ENCODE data around the gene GAS6.
"Not testable (repeated sequence)": the region's sequence is repeated elsewhere in the genome, so short reads cannot be mapped to it uniquely, and the experiment has no call there.

The GAS6 gene

DNA sequence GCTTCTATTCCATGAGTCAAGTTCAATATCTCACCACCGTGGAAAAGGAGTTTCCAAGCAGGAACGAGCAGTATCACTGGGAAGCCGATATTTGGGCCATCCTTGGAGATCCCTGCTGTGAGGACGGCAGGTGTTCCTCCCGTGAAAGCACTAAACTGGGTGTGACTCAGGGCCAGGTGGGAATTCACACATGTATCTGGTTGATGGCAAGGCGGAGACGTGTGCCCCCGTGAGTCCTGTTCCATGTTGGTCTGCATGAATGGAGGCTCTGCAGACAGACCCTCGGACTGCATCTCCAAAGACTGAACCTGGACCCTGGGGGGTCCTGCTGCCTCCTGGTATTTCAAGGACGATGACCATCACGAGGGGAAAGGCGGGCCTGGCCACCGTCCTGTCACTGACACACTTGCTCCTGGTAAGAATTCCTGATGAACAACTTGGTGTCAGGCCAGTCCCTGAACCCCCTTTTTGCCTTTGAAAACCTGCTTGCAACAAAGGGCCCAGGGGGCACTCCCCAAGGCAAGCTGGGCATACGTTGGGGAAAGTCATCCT, 22.8 kb upstream of the GAS6 start:
- DNase-seq = no peak

DNA sequence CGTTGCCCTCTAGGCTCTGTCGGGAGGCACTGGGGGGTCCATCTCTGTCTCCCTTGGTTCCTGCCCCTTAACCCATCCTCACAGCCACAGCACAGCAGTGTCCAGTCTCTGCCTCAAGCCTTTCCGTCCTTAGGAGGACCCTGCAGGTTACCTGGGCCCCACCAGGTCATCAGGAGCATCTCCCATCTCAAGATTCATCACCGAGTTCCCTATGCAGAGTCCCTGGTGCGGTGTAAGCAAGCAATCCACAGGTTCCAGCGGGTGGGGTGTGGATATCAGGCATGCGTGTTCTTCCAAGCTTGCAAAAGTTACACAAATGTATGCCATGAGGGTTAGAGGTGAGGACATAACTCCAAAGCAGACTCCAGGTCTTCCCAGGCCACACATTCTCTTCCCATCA, 20.9 kb upstream of the GAS6 start:
- DNase-seq = no peak

DNA sequence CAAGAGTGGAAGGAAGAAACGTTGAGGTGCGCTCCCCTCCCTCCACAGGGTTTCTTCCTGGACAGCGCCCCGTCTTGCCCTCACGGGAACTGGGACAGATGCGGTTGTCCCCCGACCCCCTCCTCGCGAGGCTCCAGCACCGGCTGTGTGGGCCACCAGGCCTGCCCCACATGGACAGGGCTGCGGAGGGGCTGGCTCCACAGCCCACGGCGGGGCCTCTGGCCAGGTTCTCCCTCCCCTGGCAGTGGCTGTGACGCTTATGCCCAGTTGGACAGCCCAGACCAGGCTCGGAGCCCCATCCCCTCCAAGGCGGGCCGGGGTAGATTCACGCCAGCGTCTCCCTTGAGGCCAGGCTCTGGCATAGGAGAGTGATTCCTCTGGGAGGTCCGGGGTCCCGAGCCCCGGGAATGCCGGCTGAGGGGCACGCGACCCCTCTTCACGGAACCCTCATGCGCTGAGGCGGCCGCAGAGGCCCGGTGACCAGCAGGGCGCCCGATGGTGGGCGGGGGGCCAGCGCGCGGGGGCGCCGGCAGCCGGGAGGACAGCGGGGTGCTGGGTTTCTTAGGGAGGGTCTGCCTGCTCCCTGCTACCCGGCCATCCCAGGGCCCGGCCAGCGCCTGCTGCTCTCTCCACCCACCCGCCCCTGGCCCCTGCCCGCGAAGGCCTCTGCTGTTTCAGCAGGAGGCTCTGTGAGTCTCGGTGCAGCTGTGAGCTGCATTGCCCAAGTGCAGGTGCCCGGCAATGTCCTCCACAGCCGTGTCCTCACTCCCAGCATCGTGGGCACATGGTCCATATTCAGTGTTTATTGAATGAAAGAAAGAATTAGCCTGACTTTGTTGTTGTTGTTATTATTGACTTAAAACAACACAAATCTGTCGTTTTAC, 20.3 kb upstream of the GAS6 start:
- DNase-seq = no peak

DNA sequence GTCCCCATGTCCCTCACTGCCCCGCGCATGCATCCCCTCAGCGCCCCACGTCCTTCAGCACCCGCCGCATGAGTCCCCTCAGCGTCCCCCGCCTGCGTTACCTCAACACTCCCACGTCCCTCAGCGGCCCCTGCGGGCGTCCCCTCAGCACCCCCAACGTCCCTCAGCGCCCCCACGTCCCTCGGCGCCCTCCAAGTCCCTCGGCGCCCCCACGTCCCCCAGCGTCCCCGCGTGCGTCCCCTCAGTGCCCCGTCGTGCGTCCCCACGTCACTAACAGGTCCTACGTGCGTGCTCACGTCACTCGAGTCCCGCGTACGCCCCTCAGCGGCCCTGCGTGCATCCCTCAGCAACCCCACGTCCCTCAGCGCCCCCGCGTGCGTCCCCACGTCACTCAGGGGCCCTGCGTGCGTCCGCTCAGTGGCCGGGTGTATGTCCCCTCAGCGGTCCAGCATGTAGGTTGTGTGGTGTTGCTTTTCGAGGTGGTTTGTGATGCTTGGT, 19.5 kb upstream of the GAS6 start:
- DNase-seq = no peak

DNA sequence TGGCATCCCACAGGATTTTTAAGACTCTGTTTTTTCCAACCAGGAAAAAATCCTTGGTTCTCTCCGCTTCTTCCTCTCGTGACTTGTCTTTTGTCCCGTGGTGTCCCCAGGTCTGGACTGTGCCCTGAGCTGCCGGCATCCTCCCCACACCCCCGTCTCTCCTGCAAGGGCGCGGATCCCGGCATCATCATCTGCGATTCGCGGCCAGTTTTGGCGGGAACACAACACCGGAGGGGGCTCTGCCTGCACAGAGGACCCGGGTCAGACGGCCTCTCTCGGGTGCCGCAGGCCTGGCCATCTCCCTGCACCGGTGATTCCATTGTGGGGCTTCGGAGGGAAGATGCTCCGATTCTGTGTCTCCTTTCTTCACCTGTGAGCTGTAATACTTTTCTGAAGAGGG, 18.8 kb upstream of the GAS6 start:
- DNase-seq = no peak

DNA sequence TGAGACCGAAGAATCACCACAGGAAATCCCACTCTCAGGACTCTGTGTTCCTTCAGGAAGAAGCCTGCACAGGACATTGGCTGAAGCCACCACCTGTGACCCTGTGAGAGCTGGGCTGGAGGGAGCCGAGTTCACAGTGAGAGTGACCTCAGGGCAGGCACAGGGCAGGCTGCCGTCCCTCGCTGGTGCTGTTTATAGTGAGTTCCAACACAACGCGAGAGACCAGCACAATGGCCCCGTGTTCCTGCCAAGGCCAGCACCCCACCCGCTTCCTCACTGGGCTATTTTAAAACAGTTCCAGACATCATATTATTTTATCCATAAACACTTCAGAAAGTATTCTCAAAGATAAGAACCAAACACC, 18.4 kb upstream of the GAS6 start:
- DNase-seq = no peak

DNA sequence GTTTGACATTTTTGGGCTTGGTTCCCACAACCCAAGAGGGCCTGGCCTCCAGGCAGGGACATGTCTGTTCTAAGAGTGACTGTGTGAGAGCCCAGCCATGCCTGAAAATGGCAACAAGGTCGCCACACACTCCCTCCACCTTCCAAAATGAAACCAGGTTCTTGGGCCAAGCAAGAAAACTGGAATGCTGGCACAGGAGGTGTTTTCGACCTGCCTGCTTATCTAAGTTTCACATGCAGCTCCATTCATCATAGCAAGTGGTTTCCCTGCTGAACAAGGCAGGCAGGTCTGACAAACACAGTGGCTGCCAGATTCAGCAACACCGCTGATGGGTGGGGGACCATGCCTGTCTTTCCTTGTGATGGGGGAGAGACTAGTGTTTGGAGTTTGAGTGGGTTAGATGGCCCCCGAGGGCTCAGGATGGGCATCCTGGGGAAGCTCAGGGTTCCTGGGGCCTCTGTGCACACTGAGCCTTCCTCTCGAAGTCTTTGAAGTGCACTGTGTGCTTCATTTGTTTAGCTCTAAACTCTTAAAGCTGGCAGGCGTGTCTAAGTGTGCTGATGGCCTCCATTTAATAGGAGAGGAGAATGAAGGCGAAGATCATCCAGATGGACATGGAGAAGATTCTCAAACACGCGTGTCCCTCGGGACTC, 17.9 kb upstream of the GAS6 start:
- DNase-seq = no peak

DNA sequence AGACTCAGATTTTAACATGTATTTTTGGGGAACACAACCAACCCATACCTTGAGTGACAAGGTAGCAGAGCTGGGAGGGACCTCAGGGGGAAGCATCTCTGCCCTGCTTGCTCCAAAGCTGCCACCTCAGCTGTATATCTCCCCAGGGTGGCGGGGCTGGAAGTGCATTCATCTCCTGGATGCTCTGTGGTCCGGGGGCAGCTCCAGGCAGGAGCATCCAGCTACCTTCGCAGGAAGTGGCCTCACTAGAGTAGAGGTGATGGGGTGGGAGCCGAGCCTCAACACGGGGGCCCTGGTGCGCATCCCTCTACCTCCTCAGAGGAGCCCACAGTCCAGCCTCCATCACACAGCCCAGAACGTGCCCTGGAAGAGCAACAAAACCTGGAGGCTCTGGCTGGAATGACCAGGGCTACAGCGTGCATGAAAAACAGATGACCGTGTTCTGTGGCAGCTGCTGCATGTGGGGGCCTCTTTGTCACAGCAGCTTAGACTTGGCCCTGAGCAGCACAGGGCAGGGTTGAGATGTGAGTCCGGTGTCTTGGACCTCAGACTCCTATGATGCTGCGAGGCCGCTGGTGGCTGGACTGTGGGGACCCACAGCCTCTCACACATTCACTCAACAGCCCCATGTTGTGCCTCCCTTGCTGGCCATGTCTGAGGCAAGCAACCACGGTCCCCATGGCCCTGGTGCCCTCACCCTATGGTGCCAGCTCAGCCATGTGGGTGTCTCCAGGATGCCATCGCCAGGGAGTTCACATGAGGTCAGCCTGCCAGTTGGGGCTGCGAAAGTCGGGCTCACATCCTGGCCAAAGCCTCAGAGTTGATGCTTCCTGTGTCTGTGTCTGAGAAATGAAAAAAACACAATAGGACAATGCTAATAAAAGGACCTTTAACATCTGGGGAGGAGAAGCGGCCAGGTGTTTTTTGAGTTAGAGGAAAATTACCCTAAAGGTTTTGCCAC, 17.1 kb upstream of the GAS6 start:
- no peak for DNase-seq

DNA sequence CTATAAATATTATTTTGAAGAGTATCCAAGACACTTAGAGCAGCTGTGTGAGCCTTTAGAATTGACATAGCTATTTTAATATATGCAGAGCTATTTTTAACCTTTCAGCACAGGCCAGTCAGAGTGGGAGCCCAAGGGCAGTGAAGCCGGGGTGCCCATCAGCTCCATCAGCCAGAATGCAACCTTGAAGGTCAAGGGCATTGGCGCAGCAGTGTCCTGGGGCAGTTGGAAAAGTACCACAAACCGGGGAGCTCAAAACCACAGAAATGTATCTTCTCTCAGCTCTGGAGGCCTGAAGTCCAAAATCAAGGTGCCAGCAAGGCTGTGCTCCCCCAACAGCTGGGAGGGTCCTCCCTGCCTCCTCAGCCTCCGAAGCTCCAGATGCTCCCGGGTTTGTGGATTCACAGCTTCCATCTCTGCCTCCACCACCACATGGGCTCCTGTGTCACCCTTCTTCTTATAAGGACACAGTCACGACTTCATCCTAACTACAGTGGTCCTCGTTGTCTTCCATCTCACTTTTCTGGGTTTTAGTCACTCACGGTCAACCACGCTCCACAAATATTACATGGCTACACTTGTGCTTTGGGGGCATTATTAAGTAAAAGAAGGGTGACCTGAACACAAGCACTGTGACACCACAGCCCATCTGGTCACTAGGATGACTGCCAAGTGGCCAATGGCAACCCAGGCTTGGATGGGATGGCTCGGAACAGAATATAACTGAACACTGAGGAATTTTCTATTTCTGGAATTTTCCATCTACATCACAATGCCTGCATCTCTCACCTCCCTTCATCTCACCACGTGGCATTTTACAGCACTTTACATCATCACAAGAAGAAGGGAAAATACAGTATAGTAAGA, 15.9 kb upstream of the GAS6 start:
- no peak for DNase-seq

DNA sequence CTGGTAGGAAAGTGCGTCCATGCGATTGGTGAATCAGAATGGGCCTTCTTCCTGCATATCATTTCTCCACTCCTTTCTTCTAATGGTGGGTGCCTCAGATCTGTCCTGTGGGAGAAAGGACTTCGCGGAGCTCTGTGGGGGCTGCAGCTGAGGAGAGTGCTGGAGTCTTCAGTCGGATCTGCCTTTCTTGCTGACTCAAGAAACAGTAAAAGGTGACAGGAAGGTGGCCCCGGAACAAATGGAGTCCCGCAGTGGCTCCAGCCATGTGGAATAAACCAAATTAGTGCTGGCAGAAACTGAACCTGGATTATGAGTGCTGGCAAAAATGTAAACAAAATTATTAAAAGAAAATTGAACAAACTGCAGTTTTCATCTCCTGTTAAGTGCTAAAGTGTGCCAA, 15.1 kb upstream of the GAS6 start:
- DNase-seq = no peak

DNA sequence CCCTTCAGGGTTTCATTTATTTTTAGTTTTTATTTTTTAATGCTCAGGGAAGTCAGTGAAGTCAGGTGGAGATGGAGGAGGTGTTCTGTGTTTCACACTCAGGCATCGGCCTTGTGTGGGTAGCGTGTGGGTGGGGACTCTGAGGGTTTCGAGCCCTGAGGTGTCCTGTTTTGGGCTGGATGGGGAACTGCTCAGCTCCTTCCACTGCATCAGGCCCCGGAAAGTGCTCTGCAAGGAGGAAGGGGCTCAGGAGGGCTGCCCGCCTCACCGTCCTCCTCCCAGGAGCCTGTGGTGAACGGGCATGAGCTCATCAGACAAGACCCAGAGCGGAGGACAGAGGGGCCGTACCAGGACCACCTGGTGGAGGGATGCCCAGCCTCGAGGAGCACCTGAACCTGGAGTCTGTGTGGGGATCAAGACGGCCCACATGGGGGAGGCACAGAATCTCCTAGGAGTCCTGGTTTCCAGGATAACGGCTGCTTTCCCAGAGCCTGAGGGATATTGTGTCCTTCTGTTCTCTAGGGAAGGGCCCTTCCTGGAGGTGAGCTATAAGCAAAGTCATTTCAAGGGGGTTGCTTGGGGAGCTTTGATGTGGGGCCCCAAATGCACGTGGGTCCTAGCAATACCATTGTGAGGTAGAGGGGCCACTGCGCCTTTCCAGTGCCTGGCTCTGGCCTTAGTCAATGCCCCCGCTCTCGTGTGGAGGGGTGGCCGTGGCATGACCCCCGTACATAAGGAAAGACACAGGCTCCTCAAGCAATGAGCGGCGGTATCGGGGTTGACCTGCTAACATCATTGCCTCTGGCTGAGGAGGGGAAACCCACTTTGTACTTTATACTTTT, 13.5 kb upstream of the GAS6 start:
- DNase-seq = no peak

DNA sequence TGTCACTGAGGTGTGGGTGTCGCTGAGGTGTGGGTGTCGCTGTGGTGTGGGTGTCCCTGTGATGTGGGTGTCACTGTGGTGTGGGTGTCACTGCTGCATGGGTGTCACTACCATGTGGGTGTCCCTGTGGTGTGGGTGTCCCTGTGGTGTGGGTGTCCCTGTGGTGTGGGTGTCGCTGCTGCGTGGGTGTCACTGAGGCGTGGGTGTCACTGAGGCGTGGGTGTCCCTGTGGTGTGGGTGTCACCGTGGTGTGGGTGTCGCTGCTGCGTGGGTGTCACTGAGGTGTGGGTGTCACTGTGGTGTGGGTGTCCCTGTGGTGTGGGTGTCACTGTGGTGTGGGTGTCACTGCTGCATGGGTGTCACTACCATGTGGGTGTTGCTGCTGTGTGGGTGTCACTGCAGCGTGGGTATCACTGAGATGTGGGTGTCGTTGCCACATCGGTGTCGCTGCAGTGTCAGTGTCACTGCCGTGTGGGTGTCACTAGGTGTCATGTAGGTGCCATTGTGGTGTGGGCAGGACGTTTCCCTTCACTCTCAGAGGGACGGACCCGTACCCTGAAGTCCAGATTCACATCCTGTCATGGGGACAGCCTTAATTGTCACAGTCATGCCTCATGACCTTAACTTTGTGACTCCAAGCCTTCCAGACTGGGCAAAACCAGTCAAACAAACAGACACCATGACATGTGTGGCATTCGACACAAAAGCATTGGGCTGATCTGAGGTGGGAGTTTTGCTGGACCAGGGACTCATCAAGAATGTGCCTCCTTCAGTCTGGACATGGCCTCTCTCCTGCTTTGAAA, 12.7 kb upstream of the GAS6 start:
- no peak for DNase-seq

DNA sequence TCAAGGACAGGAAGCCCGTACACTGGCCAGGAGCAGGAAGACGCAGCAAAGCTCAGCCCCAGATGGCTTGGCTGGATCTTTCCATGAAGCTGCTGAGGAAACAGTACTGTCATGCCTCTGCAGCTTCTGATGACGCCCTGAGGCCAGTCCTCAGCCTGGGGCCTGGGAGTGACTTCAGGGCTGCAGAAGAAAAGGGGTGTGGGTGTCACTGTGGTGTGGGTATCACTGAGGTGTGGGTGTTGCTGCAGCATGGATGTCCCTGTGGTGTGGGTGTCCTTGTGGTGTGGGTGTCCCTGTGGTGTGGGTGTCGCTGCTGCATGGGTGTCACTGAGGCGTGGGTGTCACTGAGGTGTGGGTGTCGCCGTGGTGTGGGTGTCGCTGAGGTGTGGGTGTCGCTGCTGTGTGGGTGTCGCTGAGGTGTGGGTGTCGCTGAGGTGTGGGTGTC, 12.0 kb upstream of the GAS6 start:
- no peak for DNase-seq

DNA sequence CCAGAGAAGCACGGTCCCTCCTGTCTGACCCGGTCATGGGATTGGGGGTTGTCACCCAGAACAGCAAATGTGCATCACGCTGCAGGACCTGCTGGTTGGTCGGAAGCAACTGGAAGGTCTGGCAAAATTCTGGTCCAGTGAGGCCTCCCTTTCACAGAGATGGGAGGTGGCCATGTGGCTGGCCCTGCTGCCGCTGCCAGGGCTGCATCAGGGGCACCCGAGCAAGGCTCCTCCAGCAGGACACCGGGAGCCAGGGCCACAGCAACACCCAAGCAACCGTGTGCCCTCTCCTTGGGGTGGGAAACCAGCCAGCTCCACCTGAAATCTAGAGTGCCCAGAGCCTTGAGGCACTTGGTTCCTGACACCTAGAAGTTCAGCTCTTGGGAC, 11.5 kb upstream of the GAS6 start:
- DNase-seq = no peak

DNA sequence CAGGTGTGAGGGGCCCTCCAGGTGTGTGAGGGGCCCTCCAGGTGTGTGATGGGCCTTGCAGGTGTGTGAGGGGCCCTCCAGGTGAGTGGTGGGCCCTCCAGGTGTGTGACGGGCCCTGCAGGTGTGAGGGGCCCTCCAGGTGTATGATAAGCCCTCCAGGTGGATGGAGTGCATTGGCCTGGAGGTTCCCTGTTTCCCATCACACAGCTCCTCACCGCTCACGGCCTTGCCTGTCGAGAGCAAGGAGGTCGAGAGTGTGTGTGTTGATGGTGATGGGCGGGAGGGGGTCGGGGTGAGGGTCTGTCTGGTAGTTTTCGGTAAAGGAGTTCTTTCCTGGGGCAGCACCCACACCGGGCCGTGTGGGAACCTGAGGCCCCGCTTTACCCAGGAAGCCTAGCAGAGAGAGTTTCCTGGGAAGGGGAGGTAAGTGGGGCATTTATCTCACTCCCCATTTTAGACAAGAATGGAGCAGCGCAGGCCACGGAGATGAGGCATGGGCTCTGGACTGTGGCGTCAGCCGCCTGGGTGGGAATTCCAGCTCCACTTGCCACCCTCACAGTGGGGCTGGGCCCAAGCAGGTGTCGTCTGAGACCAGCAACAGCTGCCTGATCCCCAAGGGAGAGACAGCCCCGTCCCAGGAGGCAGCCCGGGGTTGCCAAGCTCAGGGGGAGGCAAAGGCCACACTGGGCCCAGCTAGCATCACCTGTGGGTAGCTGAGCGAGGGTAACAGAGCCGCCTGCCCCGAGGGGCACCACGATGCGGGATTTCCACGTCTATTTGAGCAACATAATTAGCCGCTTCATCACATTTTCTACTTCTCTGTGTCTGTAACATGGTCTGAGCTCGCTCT, 10.9 kb upstream of the GAS6 start:
- no peak for DNase-seq

DNA sequence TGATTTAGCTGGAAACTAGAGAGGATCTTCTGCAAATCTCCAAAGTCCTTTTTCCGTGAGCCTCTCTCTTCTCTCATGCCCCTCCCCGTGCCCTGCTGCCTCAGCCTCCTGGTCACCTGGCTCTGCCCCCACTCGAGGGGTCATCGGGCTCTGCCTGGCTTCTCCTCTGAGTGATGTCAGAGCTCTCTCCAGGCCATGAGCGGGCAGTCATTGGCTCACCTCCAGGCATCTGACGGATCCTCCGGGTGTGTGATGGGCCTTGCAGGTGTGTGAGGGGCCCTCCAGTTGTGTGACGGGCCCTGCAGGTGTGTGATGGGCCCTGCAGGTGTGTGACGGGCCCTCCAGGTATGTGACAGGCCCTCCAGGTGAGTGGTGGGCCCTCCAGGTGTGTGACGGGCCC, 10.3 kb upstream of the GAS6 start:
- DNase-seq = no peak

DNA sequence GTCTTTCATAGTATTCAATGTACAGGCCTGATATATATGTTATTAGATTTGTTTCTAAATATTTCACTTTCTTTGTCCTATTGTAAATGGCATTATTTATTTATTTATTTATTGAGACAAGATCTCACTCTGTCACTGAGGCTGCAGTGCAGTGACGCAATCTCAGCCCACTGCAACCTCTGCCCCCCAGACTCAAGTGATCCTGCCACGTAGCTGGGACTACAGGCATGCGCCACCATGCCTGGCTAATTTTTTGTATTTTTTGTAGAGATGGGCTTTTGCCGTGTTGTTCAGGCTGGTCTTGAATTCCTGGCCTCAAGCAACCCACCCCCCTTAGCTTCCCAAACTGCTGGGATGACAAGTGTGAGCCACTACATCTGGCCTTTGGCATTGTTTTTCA, 5.4 kb upstream of the GAS6 start:
- DNase-seq = no peak

DNA sequence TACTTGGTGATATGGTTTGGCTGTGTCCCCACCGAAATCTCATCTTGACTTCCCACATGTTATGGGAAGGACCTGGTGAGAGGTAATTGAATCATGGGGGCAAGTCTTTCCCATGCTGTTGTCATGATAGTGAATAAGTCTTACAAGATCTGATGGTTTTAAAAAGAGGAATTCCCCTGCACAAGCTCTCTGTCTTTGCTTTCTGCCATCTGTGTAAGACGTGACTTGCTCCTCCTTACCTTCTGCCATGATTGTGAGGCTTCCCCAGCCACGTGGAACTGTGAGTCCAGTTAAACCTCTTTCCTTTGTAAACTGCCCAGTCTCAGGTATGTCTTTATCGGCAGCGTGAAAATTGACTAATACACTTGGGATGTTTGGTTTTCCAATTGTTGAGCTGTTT, 4.0 kb upstream of the GAS6 start:
- DNase-seq = not testable (repeated sequence)

DNA sequence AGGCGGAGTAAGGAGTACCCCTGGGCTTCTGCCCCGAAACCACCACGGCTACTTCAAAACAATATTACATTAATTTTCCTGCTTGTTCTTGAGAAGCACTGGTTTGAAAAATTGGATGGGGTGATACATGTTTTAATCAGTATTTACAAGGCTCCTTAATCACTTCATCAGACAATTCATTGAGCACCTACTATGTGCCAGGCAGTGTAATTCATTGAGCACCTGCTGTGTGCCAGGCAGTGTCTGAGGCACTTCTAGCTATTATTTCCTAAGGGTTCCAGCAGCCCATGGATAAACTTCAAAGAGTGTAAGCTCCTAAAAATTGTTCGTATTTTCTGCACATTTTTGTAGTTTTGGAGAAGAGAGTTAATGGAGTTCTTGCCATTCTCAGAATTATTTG, 1.6 kb upstream of the GAS6 start:
- DNase-seq = no peak
